Measurements from ENCODE around the gene TMEM156. TPM values are rescaled to one million over a fixed set of nuclear protein-coding genes. Genes with fewer than 3 reads are reported as not detected.

TMEM156 gene
- polyA plus RNA-seq, 1 donor from 2014 or later = not detected

- Histone ChIP-seq H3K79me2 (replicated peaks; ENCODE audit: insufficient read depth, low read length) (no peaks in the 10 kb centered on the region), H3F3A (ENCODE audit: insufficient read depth, low read length, poor library complexity, severe bottlenecking) (no peaks in the 10 kb centered on the region), H3K9ac (ENCODE audit: low read length) (no peak overlapping the region), H3K4me2 (ENCODE audit: low read length) (no peak overlapping the region), H3K36me3 (ENCODE audit: insufficient read depth, low read length) (no peaks in the 10 kb centered on the region), H3K27me3 (ENCODE audit: insufficient read depth, low read depth, low read length) (no peaks in the 10 kb centered on the region), H3K9me3 (ENCODE audit: low read length) (no peaks in the 10 kb centered on the region), H3K27ac (ENCODE audit: low read length) (no peak overlapping the region), H3K9me2 (ENCODE audit: insufficient read depth, low read length) (no peaks in the 10 kb centered on the region), H4K20me1 (ENCODE audit: insufficient read depth) (no peaks in the 10 kb centered on the region), H3K4me3 (ENCODE audit: low read length) (no peak overlapping the region), H2AFZ (ENCODE audit: low read depth, low read length) (no peak overlapping the region)
- TF ChIP-seq RAD21 (conservative IDR thresholded peaks at IDR 0.05) = no peak
- TF ChIP-seq, protein P1, sequence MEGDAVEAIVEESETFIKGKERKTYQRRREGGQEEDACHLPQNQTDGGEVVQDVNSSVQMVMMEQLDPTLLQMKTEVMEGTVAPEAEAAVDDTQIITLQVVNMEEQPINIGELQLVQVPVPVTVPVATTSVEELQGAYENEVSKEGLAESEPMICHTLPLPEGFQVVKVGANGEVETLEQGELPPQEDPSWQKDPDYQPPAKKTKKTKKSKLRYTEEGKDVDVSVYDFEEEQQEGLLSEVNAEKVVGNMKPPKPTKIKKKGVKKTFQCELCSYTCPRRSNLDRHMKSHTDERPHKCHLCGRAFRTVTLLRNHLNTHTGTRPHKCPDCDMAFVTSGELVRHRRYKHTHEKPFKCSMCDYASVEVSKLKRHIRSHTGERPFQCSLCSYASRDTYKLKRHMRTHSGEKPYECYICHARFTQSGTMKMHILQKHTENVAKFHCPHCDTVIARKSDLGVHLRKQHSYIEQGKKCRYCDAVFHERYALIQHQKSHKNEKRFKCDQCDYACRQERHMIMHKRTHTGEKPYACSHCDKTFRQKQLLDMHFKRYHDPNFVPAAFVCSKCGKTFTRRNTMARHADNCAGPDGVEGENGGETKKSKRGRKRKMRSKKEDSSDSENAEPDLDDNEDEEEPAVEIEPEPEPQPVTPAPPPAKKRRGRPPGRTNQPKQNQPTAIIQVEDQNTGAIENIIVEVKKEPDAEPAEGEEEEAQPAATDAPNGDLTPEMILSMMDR (IDR thresholded peaks at IDR 0.05; ENCODE audit: poor library complexity, severe bottlenecking) = no peak
- no peak for TF ChIP-seq EP300 (conservative IDR thresholded peaks at IDR 0.05; ENCODE audit: poor library complexity, severe bottlenecking)
- no peak for TF ChIP-seq TAF1 (IDR thresholded peaks at IDR 0.05; ENCODE audit: low read depth)
- TF ChIP-seq, protein P2, sequence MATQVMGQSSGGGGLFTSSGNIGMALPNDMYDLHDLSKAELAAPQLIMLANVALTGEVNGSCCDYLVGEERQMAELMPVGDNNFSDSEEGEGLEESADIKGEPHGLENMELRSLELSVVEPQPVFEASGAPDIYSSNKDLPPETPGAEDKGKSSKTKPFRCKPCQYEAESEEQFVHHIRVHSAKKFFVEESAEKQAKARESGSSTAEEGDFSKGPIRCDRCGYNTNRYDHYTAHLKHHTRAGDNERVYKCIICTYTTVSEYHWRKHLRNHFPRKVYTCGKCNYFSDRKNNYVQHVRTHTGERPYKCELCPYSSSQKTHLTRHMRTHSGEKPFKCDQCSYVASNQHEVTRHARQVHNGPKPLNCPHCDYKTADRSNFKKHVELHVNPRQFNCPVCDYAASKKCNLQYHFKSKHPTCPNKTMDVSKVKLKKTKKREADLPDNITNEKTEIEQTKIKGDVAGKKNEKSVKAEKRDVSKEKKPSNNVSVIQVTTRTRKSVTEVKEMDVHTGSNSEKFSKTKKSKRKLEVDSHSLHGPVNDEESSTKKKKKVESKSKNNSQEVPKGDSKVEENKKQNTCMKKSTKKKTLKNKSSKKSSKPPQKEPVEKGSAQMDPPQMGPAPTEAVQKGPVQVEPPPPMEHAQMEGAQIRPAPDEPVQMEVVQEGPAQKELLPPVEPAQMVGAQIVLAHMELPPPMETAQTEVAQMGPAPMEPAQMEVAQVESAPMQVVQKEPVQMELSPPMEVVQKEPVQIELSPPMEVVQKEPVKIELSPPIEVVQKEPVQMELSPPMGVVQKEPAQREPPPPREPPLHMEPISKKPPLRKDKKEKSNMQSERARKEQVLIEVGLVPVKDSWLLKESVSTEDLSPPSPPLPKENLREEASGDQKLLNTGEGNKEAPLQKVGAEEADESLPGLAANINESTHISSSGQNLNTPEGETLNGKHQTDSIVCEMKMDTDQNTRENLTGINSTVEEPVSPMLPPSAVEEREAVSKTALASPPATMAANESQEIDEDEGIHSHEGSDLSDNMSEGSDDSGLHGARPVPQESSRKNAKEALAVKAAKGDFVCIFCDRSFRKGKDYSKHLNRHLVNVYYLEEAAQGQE (IDR thresholded peaks at IDR 0.05; ENCODE audit: borderline replicate concordance) = no peak
- no peak for TF ChIP-seq SMC3 (conservative IDR thresholded peaks at IDR 0.05; ENCODE audit: poor library complexity)
- TF ChIP-seq MXI1 (conservative IDR thresholded peaks at IDR 0.05; ENCODE audit: poor library complexity, severe bottlenecking) = no peak
- no peak for TF ChIP-seq POLR2AphosphoS5 (IDR thresholded peaks at IDR 0.05)
- TF ChIP-seq EZH2 (IDR thresholded peaks at IDR 0.05; ENCODE audit: borderline replicate concordance, insufficient read depth, low read length, poor library complexity, severe bottlenecking) = no peak
Observed at GRCh38 chr4:38951598-38951997, 80.6 kb downstream of the TMEM156 start.

DNA sequence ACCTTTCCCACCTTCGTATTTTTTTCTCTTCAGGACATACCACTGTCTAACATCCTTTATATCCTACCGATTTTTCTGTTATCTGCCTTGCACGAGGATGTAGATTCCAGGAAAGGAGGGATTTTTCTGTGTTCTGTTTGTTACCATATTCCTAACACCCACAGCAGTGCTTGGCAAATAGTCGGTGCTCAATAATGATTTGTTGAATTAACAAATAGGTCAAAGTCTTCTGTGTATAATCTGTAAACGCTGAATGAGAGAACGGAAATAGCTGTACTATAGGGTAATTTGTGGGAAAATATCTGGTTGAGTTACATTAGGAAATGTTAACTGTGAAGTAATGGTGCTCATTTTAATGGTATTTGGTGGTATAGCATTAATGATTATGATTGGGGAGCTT lies 81.5 kb downstream of the TMEM156 start:
- Histone ChIP-seq H3K4me3 (ENCODE audit: low read length) (no peak overlapping the region), H3K36me3 (ENCODE audit: insufficient read depth, low read length) (no peaks in the 10 kb centered on the region), H4K20me1 (ENCODE audit: insufficient read depth) (no peaks in the 10 kb centered on the region), H3K79me2 (replicated peaks; ENCODE audit: insufficient read depth, low read length) (no peaks in the 10 kb centered on the region), H2AFZ (ENCODE audit: low read depth, low read length) (no peak overlapping the region), H3K9me2 (ENCODE audit: insufficient read depth, low read length) (no peaks in the 10 kb centered on the region), H3K27me3 (ENCODE audit: insufficient read depth, low read depth, low read length) (no peaks in the 10 kb centered on the region), H3K4me2 (ENCODE audit: low read length) (no peak overlapping the region), H3K27ac (ENCODE audit: low read length) (no peak overlapping the region), H3K9ac (ENCODE audit: low read length) (no peak overlapping the region), H3F3A (ENCODE audit: insufficient read depth, low read length, poor library complexity, severe bottlenecking) (no peaks in the 10 kb centered on the region), H3K9me3 (ENCODE audit: low read length) (no peaks in the 10 kb centered on the region)
- TF ChIP-seq, protein P1 (IDR thresholded peaks at IDR 0.05; ENCODE audit: poor library complexity, severe bottlenecking) = no peak
- TF ChIP-seq POLR2AphosphoS5 (IDR thresholded peaks at IDR 0.05) (no peak), EP300 (conservative IDR thresholded peaks at IDR 0.05; ENCODE audit: poor library complexity, severe bottlenecking) (no peak), SMC3 (conservative IDR thresholded peaks at IDR 0.05; ENCODE audit: poor library complexity) (no peak), TAF1 (IDR thresholded peaks at IDR 0.05; ENCODE audit: low read depth) (no peak), RAD21 (conservative IDR thresholded peaks at IDR 0.05) (no peak), EZH2 (IDR thresholded peaks at IDR 0.05; ENCODE audit: borderline replicate concordance, insufficient read depth, low read length, poor library complexity, severe bottlenecking) (no peak), MXI1 (conservative IDR thresholded peaks at IDR 0.05; ENCODE audit: poor library complexity, severe bottlenecking) (no peak)
- TF ChIP-seq, protein P2 (IDR thresholded peaks at IDR 0.05; ENCODE audit: borderline replicate concordance) = no peak

Measured in neural cell (in vitro differentiated cells).